ENCODE measurements around the gene TSPAN17. TPM values are rescaled to one million over a fixed set of nuclear protein-coding genes. Genes with fewer than 3 reads are reported as not detected.
A peak's percentile ranks its signal among the peaks of the same experiment; 100 is the strongest.

The TSPAN17 gene
- total RNA-seq, 1 donor from 2014 or later, result 14.6 TPM

DNA sequence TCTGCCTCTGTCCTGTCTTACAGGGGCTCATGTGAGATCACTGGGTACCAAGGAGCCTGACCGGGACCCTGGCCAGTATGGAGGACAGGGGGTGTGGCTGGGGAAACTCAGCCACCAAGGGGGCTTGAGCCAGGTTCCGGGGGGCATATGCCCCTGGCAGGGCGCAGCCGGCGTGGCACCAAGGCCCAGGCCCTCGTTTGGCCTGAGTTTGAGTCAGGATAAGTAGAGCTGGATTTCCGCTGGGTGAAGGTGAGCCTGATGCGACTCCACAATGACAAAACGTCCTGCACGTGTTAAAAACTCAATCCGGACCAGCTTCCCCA is 616 bp upstream of the TSPAN17 start:
- H3K27me3 ChIP-seq (ENCODE audit: control insufficient read depth in 3 of 3, insufficient read depth in 3 of 3, low read length in 3 of 3), result no peaks in the 10 kb centered on the region
- H3K4me1 ChIP-seq (ENCODE audit: control insufficient read depth in 3 of 3, insufficient read depth in 3 of 3, low read length in 3 of 3), result peaks cover 17 to 27% (median 19%) of the 10 kb centered on the region in 3 donors
- H3K27ac ChIP-seq (ENCODE audit: low read depth, low read length), result peak overlapping the region; percentile 66
- H3K4me3 ChIP-seq (ENCODE audit: low read length in 3 of 3), result peak overlapping the region; percentile 73 to 83 (median 80)
- H3K36me3 ChIP-seq (ENCODE audit: control insufficient read depth in 3 of 3, insufficient read depth in 3 of 3, low read length in 3 of 3), result no peaks in the 10 kb centered on the region
- peak overlapping the region; percentile 76 to 88 (median 83) for H3K9ac ChIP-seq (ENCODE audit: low read depth in 1 of 3, low read length in 3 of 3)
- H3K9me3 ChIP-seq (ENCODE audit: control insufficient read depth in 3 of 3, low read length in 3 of 3), result no peaks in the 10 kb centered on the region

- H3K27me3 ChIP-seq (ENCODE audit: control insufficient read depth in 3 of 3, insufficient read depth in 3 of 3, low read length in 3 of 3), result no peaks in the 10 kb centered on the region
- H3K4me3 ChIP-seq (ENCODE audit: low read length in 3 of 3), result peak overlapping the region; percentile 75 to 88 (median 84)
- peaks cover 2 to 5% (median 2%) of the 10 kb centered on the region in 3 donors for H3K36me3 ChIP-seq (ENCODE audit: control insufficient read depth in 3 of 3, insufficient read depth in 3 of 3, low read length in 3 of 3)
- peak overlapping the region; percentile 81 to 91 (median 88) for H3K9ac ChIP-seq (ENCODE audit: low read depth in 1 of 3, low read length in 3 of 3)
- peak overlapping the region; percentile 66 for H3K27ac ChIP-seq (ENCODE audit: low read depth, low read length)
- no peaks in the 10 kb centered on the region for H3K9me3 ChIP-seq (ENCODE audit: control insufficient read depth in 3 of 3, low read length in 3 of 3)
- peaks cover 17 to 27% (median 19%) of the 10 kb centered on the region in 3 donors for H3K4me1 ChIP-seq (ENCODE audit: control insufficient read depth in 3 of 3, insufficient read depth in 3 of 3, low read length in 3 of 3)
Observed at GRCh38 chr5:176647843-176648473, 674 bp downstream of the TSPAN17 start.

DNA sequence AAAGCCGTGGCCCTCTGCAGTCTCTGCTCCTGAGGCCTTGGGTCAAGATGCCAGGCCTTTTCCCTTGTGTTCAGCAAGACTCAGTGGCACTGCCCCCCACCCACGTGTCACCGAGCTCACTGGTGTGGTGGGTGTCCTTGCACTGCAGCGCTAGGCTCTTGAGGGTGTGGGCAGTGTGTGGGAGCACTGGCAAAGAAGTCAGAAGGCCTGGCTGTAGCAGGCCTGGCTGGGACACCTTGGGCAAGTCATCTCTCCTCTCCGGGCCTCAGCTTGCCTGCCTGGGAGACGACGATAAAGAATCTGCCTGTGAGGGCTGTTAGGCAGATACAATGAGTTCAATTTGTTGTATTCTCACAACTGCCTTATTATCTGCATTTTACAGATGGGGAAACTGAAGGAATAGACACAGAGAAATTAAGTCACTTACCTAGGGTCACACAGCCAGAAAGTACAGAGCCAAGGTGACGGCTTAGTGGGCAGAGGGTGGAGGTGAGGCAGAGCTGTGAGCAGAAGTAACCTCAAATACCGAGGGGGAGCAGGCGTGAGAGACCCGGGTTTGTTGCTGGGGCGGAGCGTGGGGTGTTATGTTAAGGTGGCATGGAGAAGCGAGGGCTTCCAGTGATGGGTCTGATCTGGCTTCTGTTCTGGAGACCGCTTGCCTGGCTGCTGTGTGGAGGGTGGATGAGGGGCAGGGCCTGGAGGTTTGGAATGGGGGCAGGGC is 1.4 kb downstream of the TSPAN17 start:
- Histone ChIP-seq H3K4me3 (ENCODE audit: low read length in 3 of 3) (peak overlapping the region; percentile 75 to 88 (median 84)), H3K36me3 (ENCODE audit: control insufficient read depth in 3 of 3, insufficient read depth in 3 of 3, low read length in 3 of 3) (peaks cover 5 to 11% (median 6%) of the 10 kb centered on the region in 3 donors), H3K27ac (ENCODE audit: low read depth, low read length) (no peak overlapping the region)

GRCh38 chr5:176650354-176650884 is 3.1 kb downstream of the TSPAN17 start:
- H3K4me1 ChIP-seq (ENCODE audit: control insufficient read depth in 3 of 3, insufficient read depth in 3 of 3, low read length in 3 of 3), result peaks cover 17 to 23% (median 19%) of the 10 kb centered on the region in 3 donors
- no peak overlapping the region for H3K9ac ChIP-seq (ENCODE audit: low read depth in 1 of 3, low read length in 3 of 3)
- H3K27ac ChIP-seq (ENCODE audit: low read depth, low read length), result no peak overlapping the region
- no peaks in the 10 kb centered on the region for H3K9me3 ChIP-seq (ENCODE audit: control insufficient read depth in 3 of 3, low read length in 3 of 3)
- H3K27me3 ChIP-seq (ENCODE audit: control insufficient read depth in 3 of 3, insufficient read depth in 3 of 3, low read length in 3 of 3), result no peaks in the 10 kb centered on the region
- H3K36me3 ChIP-seq (ENCODE audit: control insufficient read depth in 3 of 3, insufficient read depth in 3 of 3, low read length in 3 of 3), result peaks cover 11 to 15% (median 13%) of the 10 kb centered on the region in 3 donors
- no peak overlapping the region for H3K4me3 ChIP-seq (ENCODE audit: low read length in 3 of 3)

More for the DNA sequence above, 1.4 kb downstream of the TSPAN17 start:
- Histone ChIP-seq H3K9ac (ENCODE audit: low read depth in 1 of 3, low read length in 3 of 3) (peak overlapping the region; percentile 81 to 91 (median 88)), H3K4me1 (ENCODE audit: control insufficient read depth in 3 of 3, insufficient read depth in 3 of 3, low read length in 3 of 3) (peaks cover 17 to 23% (median 19%) of the 10 kb centered on the region in 3 donors), H3K9me3 (ENCODE audit: control insufficient read depth in 3 of 3, low read length in 3 of 3) (no peaks in the 10 kb centered on the region), H3K27me3 (ENCODE audit: control insufficient read depth in 3 of 3, insufficient read depth in 3 of 3, low read length in 3 of 3) (no peaks in the 10 kb centered on the region)

DNA sequence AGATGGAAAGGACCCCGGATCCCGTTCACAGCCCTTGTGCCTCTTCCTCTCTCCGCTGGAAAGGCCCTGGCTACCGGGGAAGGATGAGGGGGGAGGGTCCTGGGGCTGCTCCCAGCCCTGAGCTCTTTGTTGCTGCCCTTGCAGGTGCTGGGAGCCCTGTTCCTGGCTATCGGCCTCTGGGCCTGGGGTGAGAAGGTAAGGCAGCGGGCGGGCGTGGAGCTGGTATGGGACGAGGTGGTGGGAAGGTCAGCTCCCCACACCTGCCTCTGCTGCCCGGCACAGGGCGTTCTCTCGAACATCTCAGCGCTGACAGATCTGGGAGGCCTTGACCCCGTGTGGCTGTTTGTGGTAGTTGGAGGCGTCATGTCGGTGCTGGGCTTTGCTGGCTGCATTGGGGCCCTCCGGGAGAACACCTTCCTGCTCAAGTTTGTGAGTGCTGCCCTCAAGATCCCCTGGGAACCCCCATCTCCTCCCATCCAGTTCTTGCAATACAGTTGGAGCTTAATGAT is 4.2 kb downstream of the TSPAN17 start:
- H3K27me3 ChIP-seq (ENCODE audit: control insufficient read depth in 3 of 3, insufficient read depth in 3 of 3, low read length in 3 of 3), result no peaks in the 10 kb centered on the region
- peaks cover 15 to 20% (median 19%) of the 10 kb centered on the region in 3 donors for H3K4me1 ChIP-seq (ENCODE audit: control insufficient read depth in 3 of 3, insufficient read depth in 3 of 3, low read length in 3 of 3)
- H3K36me3 ChIP-seq (ENCODE audit: control insufficient read depth in 3 of 3, insufficient read depth in 3 of 3, low read length in 3 of 3), result peaks cover 13 to 17% (median 16%) of the 10 kb centered on the region in 3 donors

GRCh38 chr5:176652136-176652535 is 4.9 kb downstream of the TSPAN17 start:
- Histone ChIP-seq H3K27ac (ENCODE audit: low read depth, low read length) (no peak overlapping the region), H3K27me3 (ENCODE audit: control insufficient read depth in 3 of 3, insufficient read depth in 3 of 3, low read length in 3 of 3) (no peaks in the 10 kb centered on the region), H3K9me3 (ENCODE audit: control insufficient read depth in 3 of 3, low read length in 3 of 3) (no peaks in the 10 kb centered on the region), H3K4me1 (ENCODE audit: control insufficient read depth in 3 of 3, insufficient read depth in 3 of 3, low read length in 3 of 3) (peaks cover 11 to 15% (median 14%) of the 10 kb centered on the region in 3 donors), H3K4me3 (ENCODE audit: low read length in 3 of 3) (no peak overlapping the region), H3K36me3 (ENCODE audit: control insufficient read depth in 3 of 3, insufficient read depth in 3 of 3, low read length in 3 of 3) (peaks cover 16 to 19% (median 17%) of the 10 kb centered on the region in 3 donors), H3K9ac (ENCODE audit: low read depth in 1 of 3, low read length in 3 of 3) (no peak overlapping the region)

More for the DNA sequence above, 4.2 kb downstream of the TSPAN17 start:
- Histone ChIP-seq H3K9ac (ENCODE audit: low read depth in 1 of 3, low read length in 3 of 3) (no peak overlapping the region), H3K4me3 (ENCODE audit: low read length in 3 of 3) (no peak overlapping the region), H3K9me3 (ENCODE audit: control insufficient read depth in 3 of 3, low read length in 3 of 3) (no peaks in the 10 kb centered on the region), H3K27ac (ENCODE audit: low read depth, low read length) (no peak overlapping the region)

DNA sequence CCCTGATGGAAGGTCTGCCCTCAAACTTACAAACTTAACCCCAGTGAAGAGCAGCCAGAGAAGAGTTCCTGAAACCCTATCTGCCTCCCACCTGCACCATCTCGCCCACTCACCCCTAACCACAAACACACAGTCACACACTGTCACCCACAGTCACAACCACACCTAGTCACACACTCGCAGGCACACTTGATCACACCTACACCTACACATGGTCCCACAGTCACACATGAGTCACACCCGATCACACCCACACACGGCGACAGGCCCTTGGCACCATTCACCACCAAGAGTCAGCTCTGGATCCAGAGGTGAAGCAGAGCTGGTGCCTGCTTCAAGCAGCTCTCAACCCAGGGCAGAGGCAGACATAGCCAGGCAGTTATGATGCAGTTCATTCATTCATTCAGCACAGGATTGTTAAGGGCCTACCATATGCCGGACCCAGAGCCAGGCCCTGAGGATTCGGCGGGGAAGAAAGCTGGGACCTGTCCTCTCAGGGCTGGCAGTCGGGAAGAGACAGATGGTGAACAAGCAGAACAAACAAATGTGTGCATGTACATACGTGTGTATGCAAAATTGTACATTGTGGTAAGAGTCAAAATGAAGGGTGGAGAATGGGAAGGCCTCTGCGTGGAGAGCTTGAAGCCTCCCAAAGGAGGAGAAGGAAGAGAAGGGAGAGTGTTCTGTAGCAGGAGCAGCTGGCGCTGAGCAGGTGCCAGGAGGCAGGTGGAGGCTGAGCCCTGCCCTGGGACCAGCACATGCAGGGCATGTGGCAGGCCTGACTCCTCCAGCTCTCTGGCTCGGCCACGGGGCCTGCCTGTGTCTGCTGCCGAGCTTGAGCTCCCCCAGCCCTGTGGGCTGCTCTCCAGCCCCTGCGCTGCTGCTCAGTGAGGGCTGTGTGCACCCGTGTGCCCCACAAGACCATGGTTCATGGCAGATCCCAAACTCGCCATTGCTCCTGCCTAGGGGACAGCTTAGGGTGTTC is 6.4 kb downstream of the TSPAN17 start:
- Histone ChIP-seq H3K36me3 (ENCODE audit: control insufficient read depth in 3 of 3, insufficient read depth in 3 of 3, low read length in 3 of 3) (peaks cover 19 to 20% (median 19%) of the 10 kb centered on the region in 3 donors), H3K27me3 (ENCODE audit: control insufficient read depth in 3 of 3, insufficient read depth in 3 of 3, low read length in 3 of 3) (no peaks in the 10 kb centered on the region), H3K27ac (ENCODE audit: low read depth, low read length) (no peak overlapping the region), H3K4me3 (ENCODE audit: low read length in 3 of 3) (no peak overlapping the region), H3K4me1 (ENCODE audit: control insufficient read depth in 3 of 3, insufficient read depth in 3 of 3, low read length in 3 of 3) (peaks cover 3 to 11% (median 6%) of the 10 kb centered on the region in 3 donors), H3K9me3 (ENCODE audit: control insufficient read depth in 3 of 3, low read length in 3 of 3) (no peaks in the 10 kb centered on the region), H3K9ac (ENCODE audit: low read depth in 1 of 3, low read length in 3 of 3) (no peak overlapping the region)

DNA sequence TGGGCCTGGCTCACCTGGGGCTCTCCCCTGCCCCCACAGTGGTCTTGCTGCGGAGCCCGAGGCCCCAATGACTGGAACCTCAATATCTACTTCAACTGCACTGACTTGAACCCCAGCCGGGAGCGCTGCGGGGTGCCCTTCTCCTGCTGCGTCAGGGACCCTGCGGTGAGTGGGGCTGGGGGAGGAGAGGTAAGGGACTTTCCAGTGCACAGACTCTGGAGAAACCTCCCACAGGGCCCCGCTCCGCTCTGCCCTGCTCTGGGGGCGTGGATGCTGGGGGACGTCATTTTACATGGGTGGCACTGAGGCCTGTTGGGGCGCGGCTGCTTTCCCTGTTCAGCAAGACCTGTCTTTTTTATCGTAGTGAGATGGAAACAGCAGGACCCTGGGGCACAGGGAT is 7.6 kb downstream of the TSPAN17 start:
- peaks cover 3 to 9% (median 7%) of the 10 kb centered on the region in 3 donors for H3K4me1 ChIP-seq (ENCODE audit: control insufficient read depth in 3 of 3, insufficient read depth in 3 of 3, low read length in 3 of 3)
- no peaks in the 10 kb centered on the region for H3K27me3 ChIP-seq (ENCODE audit: control insufficient read depth in 3 of 3, insufficient read depth in 3 of 3, low read length in 3 of 3)
- H3K27ac ChIP-seq (ENCODE audit: low read depth, low read length), result no peak overlapping the region
- H3K36me3 ChIP-seq (ENCODE audit: control insufficient read depth in 3 of 3, insufficient read depth in 3 of 3, low read length in 3 of 3), result peaks cover 19 to 20% (median 19%) of the 10 kb centered on the region in 3 donors
- H3K4me3 ChIP-seq (ENCODE audit: low read length in 3 of 3), result no peak overlapping the region
- H3K9me3 ChIP-seq (ENCODE audit: control insufficient read depth in 3 of 3, low read length in 3 of 3), result no peaks in the 10 kb centered on the region
- no peak overlapping the region for H3K9ac ChIP-seq (ENCODE audit: low read depth in 1 of 3, low read length in 3 of 3)

GRCh38 chr5:176656467-176656990 is 9.2 kb downstream of the TSPAN17 start:
- H3K27me3 ChIP-seq (ENCODE audit: control insufficient read depth in 3 of 3, insufficient read depth in 3 of 3, low read length in 3 of 3), result peaks cover 4 to 7% (median 6%) of the 10 kb centered on the region in 3 donors
- no peaks in the 10 kb centered on the region for H3K9me3 ChIP-seq (ENCODE audit: control insufficient read depth in 3 of 3, low read length in 3 of 3)
- no peak overlapping the region for H3K9ac ChIP-seq (ENCODE audit: low read depth in 1 of 3, low read length in 3 of 3)
- peaks cover 19 to 20% (median 19%) of the 10 kb centered on the region in 3 donors for H3K36me3 ChIP-seq (ENCODE audit: control insufficient read depth in 3 of 3, insufficient read depth in 3 of 3, low read length in 3 of 3)
- H3K4me3 ChIP-seq (ENCODE audit: low read length in 3 of 3), result no peak overlapping the region
- peaks cover 7 to 11% (median 7%) of the 10 kb centered on the region in 3 donors for H3K4me1 ChIP-seq (ENCODE audit: control insufficient read depth in 3 of 3, insufficient read depth in 3 of 3, low read length in 3 of 3)
- H3K27ac ChIP-seq (ENCODE audit: low read depth, low read length), result no peak overlapping the region
